Ecto neural progenitor cell (in vitro differentiated cells): ENCODE measurements around the gene PNN.
A peak's percentile ranks its signal among the peaks of the same experiment; 100 is the strongest.
"Not testable (repeated sequence)": the region's sequence is repeated elsewhere in the genome, so short reads cannot be mapped to it uniquely, and the experiment has no call there.

Experiments
- DNase-seq: peaks from one replicate; pipeline ENCODE4 v3.0.0-alpha.2; 2018; ENCODE audit warnings: low spot score

The PNN gene

DNA sequence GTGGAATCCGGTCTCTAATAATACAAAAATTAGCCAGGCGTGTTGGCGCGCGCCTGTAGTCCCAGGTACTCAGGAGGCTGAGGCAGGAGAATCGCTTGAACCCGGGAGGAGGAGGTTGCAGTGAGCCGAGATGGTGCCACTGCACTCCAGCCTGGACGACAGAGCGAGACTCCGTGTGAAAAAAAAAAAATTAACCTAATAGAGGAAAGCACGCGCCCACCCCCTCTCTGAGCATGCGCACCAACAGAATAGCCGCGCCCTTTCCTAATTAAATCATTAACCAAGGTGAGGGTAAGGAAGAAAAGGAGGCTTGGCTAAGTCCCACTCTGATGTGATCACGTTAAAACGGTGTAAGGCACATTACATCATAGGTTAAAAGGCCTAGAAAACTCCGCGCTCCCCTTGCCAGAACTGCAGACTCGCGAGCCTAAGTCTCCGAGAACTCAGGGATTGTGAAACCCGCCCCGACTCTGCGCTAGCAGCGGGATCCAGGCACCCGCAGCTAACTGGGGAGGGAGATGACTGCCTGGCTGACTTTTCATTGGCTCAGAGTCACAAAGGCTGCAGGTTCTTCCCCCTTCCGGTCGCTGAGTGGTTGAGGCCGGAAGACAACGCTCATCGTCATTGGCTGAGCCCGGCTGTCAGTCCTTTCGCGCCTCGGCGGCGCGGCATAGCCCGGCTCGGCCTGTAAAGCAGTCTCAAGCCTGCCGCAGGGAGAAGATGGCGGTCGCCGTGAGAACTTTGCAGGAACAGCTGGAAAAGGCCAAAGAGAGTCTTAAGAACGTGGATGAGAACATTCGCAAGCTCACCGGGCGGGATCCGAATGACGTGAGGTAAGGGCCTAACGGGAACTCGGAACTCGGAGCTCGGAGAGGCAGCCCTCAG is at the start of gene PNN:
Gene PNN (plus strand): TSS at position 695 of the 885 bp plus-strand sequence. CDS start 26 bp downstream, at position 721.
- peak; percentile 97 for DNase-seq

DNA sequence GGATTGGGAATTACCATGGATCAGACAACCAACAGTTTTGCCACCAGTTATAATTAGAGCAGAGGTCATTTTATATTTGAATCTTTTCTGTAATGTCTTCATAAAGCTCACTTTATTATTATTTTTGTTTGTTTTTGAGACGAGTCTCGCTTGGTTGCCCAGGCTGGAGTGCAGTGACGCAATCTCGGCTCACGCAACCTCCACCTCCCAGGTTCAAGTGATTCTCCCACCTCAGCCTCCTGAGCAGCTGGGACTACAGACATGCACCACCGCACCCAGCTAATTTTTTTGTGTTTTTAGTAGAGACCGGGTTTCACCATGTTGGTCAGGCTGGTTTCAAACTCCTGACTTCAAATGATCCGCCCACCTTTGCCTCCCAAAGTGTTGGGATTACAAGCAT is 37.2 kb upstream of the PNN start:
- not testable (repeated sequence) for DNase-seq

DNA sequence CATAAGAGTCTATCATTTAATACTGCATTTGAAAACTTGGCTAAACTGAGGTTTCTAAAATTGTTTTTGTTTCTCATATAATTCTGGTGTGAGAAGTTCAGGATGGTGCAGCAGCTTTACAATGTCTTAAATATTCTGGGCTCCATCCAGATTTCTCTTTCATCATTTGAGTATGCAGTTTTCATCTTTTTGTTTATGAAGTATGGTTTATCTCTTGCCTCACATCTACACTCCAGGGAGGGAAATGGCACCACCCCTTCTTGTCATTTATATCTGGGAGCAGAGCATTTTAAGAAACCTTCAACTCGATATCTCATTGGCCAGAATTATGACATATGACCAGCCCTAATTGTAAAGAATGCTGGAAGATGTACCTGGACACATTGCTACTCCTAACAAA is 36.6 kb upstream of the PNN start:
- no peak for DNase-seq

DNA sequence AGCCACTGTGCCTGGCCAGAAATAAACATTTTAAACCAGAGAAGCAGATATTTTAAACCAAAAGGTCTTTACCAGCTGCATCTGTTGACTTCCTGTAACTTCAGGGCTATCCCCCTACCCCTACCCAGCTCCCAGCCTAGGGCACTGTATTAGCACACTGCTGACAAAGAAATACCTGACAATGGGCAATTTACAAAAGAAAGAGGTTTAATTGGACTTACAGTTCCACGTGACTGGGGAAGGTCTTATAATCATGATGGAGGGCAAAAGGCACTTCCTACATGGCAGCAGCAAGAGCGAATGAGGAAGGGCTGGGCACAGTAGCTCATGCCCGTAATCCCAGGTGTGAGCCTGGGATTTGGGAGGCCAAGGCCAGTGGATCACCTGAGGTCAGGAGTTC is 34.9 kb upstream of the PNN start:
- DNase-seq, result no peak

DNA sequence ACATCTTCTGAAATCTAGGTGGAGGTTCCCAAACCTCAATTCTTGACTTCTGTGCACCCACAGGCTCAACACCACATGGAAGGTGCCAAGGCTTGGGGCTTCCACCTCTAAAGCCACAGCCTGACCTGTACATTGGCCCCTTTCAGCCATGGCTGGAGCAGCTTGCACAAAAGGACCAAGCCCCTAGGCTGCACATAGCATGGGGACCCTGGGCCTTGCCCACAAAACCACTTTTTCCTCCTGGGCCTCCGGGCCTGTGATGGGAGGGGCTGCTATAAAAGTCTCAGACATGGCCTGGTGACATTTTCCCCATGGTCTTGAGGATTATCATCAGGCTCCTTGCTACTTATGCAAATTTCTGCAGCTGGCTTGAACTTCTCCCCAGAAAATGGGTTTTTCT is 33.4 kb upstream of the PNN start:
- DNase-seq, result not testable (repeated sequence)

DNA sequence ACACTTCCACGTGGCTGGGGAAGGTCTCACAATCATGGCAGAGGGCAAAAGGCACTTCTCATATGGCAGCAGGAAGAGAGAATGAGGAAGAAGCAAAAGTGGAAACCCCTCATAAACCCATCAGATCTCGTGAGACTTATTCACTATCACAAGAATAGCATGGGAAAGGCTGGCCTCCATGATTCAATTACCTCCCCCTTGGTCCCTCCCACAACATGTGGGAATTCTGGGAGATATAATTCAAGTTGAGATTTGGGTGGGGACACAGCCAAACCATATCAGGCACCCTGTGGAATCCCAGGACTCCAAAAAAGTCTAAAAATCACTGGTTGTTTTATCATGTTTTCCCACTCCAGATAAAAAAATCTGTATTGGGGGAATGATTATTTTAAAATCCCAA is 31.8 kb upstream of the PNN start:
- DNase-seq, result not testable (repeated sequence)

DNA sequence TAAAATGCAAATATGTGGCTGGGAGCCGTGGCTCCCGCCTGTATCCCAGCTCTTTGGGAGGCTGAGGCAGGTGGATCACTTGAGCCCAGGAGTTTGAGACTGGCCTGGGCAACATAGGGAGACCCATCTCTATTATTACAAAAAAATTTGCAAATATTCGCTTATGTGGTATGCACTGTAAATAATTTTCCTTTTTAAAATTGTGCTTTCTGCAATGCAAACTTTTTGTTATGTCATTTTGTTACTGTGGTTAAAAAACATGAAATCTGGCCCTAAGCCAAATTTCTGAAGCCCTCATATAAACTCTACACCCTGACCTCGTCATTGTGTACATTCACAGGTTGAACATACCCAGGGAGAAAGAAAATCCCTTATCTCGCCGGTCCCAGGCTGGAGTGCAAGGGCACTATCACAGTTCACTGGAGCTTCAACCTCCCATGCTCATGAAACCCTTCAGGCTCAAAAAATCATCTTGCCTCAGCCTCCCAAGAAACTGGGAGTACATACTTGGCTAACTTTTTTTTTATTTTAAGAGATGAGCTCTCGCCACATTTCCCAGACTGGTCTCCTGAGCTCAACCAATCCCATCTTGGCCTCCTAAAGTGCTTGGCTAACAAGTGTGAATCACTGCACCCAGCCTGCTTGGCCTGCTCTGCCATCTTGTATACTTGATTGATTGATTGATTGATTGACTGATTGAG is 29.6 kb upstream of the PNN start:
- no peak for DNase-seq

DNA sequence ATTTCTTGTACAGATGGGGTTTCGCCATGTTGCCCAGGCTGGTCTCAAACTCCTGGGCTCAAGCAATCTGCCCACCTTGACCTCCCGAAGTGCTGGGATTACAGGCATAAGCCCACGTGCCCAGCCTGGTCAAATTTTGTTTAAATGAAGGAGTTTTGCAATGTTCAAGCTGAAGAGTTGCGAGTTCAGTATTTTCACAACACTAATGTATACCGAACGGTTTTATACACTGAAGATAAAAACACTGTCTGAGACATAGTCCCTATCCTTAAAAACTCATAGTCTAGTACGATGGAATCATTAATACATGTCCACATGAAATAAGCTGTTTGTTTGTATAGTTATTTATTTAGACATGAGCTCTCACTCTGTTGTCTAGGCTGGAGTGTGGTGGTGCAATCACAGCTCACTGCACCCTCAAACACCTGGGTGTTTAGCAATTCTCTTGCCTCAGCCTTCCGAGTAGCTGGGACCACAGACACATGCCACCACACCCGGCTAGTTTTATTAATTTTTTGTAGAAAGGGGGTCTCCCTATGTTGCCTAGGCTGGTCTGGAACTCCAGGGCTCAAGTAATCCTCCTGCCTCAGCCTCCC is 20.4 kb upstream of the PNN start:
- no peak for DNase-seq

DNA sequence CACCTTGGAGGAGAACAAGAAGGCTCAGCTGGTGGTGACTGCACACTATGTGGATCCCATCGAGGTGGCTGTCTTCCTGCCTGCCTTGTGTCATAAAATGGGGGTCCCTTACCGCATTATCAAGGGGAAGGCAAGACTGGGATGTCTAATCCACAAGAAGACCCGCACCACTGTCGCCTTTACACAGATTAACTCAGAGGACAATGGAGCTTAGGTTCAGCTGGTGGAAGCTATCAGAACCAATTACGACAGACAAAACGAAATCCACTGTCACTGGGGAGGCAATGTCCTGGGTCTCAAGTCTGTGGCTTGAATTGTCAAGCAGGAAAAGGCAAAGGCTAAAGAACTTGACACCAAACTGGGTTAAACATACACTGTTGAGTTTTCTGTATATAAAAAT is 17.6 kb upstream of the PNN start:
- DNase-seq, result no peak

DNA sequence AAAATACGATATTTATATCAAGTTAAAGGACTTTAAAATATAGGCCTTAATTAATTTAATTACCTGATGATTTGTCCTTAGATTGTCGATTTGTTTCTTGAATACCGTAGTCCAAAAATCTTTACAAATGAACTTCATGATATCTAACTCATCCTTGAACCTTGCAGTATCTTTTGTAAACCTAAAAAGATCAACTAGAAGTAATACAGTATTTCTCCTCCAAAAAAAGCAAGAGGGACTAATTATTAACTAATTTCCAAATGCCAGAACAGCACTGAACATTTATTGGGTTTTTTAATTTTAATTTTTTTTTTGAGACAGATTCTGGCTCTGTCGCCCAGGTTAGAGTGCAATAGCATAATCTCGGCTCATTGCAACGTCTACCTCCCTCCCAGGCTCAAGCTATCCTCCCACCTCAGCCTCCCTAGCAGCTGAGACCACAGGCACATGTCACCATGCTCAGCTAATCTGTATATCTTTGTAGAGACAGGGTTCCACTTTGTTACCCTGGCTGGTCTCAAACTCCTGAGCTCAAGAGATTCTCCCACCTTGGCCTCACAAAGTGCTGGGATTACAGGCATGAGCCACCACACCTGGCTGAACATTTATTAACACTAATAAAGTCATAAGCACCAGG is 16.7 kb upstream of the PNN start:
- DNase-seq, result no peak

DNA sequence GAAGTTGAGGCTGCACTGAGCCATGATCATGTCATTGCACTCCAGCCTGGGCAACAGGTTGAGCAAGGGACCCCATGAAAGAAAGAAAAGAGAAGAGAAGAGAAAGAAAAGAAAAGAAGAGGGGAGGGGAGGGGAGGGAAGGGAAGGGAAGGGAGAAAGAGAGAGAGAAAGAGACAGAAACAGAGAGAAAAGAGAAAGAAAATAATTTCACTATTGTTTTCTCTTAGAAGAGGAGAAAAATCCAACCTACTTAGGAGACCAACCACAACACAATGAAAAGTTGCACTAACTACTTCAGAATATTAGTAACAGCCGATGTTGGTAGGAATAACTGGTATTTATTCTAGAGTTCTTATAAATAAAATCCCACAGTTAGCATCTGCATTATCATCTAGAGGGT is 14.6 kb upstream of the PNN start:
- DNase-seq, result no peak

DNA sequence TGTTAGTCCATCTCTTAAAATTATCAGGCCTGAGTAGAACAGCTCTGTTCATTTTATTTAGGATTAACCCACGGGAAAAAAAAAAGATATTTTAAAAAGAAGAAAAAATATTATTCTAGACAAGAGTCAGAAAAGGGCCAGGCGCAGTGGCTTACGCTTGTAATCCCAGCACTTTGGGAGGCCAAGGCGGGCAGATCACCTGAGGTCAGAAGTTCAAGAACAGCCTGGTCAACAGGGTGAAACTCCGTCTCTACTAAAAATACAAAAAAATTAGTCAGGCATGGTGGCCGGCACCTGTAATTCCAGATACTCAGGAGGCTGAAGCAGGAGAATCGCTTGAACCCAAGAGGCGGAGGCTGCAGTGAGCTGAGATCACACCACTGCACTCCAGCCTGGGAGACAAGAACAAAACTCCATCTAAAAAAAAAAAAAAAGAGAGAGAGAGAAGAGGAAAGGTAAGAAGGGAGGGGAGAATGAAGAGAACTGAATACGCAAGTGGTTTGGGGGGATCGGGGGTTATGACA is 7.2 kb upstream of the PNN start:
- DNase-seq, result not testable (repeated sequence)

DNA sequence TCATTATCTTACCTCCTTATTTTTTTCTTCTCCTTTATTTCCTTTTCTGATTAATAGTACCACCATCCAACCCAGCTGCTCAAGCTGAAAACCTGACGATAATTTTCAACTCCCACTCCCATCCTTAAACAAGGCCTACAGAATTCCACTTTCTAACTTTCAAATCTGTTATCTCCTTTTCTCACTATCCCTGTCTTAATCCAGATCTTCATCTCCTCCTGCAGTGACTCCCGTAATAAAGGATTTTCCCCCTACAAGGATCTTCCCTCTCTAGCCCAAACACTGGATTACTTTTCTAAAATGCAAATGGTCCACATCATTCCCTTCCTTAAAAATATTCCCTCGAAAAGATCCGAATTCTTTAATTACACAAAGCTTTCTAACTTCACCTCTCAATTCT is 6.5 kb upstream of the PNN start:
- DNase-seq, result no peak

DNA sequence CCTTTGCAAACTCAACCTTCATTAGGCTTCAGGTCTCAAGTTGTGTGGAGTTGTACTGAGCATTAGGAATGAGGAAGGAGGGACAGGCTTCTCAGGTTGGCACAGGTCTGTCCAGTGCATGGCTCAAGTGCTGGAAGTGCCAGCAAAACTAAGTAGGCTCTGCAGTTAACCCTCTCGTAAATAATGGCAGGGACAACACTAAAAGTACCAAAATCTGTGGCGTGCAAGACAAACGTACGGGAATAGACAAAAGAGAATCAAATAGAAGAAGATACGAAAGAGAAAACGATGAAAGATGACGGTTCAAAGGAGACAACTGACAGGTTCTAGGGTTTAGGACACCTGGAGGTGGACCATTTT is 5.5 kb upstream of the PNN start:
- DNase-seq, result no peak

DNA sequence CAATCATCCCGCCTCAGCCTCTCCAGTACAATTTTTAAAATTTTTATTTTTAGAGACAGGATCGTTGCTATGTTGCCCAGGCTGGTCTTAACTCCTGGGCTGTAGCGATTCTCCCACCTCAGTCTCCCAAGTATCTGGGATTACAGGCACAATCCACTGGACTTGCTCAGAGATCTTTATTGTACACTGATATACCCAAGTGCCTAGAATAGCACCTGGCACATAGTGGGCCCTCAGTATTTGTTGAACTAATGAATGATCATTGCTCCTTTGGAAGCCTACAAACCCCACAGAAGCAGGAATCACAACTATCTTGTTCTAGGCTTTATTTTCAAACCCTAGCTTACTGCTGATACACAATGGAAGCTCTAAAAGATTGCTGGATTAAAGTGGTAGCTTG is 1.9 kb upstream of the PNN start:
- DNase-seq, result no peak

DNA sequence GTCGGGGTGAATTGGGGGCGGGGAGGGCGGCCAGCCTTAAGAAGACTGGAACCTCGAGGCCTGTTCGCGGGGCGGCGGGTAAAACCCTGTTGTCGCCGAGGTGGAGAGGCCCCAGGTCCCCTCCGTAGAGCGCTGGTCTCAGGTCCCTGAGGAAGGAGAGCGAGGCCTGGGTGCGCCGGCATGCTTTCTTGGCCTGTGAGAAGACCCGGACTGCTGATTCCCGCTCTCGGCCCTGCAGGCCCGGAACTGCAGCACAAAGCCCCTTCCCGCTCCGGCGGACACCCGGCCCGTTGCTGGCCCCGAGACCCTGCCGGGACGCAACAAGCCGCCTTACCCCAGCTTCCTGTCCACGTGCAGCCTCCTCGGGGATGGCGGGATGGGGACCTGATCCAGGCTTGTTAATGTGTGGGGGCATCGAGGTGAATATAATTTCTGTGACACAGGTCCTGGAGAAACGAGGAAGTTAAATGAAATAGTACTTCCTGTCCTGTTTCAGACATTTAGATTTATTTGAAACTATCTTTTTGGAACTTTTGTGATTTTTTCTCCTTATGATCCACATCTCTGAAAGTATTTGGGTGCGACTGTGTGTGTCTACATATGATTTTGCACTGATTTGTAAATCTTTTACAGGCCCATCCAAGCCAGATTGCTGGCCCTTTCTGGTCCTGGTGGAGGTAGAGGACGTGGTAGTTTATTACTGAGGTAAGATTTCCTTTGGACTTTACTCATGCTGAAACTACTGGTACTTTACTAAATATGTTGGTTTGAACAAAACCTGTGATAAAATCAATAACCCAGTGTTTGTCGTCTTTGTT is 600 bp downstream of the PNN start:
- DNase-seq, result no peak

DNA sequence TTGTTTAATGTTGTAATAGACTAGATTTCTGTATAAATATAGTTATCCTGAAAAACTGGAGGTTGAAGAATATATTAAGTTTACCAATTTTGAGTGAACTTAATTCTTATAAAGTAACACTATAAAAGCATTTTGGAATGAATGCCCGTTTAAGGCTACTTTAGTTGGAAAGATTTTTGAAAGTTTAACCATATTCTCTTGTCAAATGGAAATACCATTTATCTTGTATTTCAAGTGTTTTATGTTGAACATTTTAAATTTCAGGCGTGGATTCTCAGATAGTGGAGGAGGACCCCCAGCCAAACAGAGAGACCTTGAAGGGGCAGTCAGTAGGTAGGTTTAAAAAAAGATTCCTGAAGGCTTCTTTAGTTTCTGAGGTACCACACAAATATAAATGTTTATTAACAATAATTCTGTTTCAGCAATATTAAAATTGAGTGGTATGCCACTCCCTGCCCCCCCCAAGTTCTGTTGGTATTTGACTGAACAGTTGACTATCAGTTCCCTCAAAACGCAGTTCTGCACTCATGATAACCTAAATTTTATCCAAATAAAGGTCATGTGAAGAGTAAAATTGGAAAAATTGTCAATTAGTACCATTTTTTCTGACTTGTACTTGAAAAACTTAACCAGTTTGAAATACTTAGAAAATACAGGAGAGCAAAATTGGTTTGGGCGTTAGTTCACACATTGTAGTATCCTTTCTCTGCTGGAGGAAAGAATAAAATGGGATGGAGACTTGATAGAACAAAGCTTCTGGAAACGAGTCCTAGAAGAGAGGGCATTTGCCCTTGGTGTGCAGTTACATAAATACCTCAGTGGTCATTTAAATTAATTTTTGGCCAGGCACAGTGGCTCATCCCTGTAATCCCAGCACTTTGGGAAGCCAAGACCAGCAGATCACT is 1.5 kb downstream of the PNN start:
- no peak for DNase-seq

DNA sequence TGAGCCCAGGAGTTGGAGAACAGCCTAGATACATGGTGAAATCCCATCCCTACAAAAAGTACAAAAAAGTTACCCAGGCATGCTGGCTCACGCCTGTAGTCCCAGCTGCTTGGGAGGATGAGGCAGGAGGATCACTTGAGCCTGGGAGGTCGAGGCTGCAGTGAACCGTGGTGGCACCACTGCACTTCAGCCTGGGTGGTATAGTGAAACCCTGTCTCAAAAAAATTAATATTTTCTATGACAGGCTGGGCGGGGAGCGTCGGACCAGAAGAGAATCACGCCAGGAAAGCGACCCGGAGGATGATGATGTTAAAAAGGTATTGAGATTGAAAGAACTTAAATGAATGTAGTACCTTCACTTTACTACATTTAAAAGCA is 2.1 kb downstream of the PNN start:
- DNase-seq, result no peak

DNA sequence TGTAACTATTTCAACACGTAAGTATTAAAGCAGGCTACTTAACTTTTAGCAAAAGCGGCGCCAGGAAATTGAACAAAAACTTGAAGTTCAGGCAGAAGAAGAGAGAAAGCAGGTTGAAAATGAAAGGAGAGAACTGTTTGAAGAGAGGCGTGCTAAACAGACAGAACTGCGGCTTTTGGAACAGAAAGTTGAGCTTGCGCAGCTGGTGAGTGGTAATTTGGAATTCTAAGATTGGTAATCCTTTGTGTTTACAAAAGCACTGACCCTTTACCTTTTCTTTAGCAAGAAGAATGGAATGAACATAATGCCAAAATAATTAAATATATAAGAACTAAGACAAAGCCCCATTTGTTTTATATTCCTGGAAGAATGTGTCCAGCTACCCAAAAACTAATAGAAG is 4.0 kb downstream of the PNN start:
- DNase-seq, result no peak

DNA sequence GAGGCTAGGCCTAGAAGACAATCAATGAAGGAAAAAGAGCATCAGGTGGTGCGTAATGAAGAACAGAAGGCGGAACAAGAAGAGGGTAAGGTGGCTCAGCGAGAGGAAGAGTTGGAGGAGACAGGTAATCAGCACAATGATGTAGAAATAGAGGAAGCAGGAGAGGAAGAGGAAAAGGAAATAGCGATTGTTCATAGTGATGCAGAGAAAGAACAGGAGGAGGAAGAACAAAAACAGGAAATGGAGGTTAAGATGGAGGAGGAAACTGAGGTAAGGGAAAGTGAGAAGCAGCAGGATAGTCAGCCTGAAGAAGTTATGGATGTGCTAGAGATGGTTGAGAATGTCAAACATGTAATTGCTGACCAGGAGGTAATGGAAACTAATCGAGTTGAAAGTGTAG is 5.5 kb downstream of the PNN start:
- no peak for DNase-seq
